Measurements from ENCODE around the gene ARL2.
"Not testable (repeated sequence)": the region's sequence is repeated elsewhere in the genome, so short reads cannot be mapped to it uniquely, and the experiment has no call there.

The ARL2 gene

GRCh38 chr11:65023502-65023901 is 9.5 kb downstream of the ARL2 start:
- peaks cover 16% of the 10 kb centered on the region for H3K36me3 ChIP-seq (ENCODE audit: control insufficient read depth, insufficient read depth, low read length)
- H3K4me3 ChIP-seq (ENCODE audit: insufficient read depth, low read depth, low read length, poor library complexity, severe bottlenecking); H3K27me3 ChIP-seq (replicated peaks; ENCODE audit: control insufficient read depth, insufficient read depth, low read length, poor library complexity, severe bottlenecking); H3K9me3 ChIP-seq (ENCODE audit: control insufficient read depth, low read length); H3K27ac ChIP-seq (ENCODE audit: insufficient read depth, low read length, poor library complexity, severe bottlenecking); H3K4me1 ChIP-seq (ENCODE audit: control insufficient read depth, insufficient read depth, low read length, poor library complexity, severe bottlenecking); DNase-seq: not testable (repeated sequence)

DNA sequence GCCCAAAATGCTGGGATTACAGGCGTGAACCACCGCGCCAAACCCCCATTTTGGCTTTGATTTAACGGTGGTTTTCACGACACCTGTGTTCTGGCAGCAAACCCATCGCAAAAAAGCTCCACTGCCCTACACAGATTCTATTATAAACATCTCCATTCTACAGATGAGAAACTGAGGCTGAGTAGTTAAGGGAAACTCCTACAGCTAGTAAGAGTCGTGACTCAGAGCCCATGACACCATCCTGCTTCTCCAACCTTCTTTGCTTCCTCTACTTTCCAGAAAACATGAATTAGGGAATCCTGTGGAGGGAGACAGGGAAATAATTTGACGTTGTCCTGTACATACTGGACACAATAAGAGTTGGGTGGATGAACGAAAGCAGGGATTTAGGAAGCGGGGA is 12.8 kb downstream of the ARL2 start:
- Histone ChIP-seq H3K27me3 (replicated peaks; ENCODE audit: control insufficient read depth, insufficient read depth, low read length, poor library complexity, severe bottlenecking) (no peaks in the 10 kb centered on the region), H3K9me3 (ENCODE audit: control insufficient read depth, low read length) (no peaks in the 10 kb centered on the region), H3K4me3 (ENCODE audit: insufficient read depth, low read depth, low read length, poor library complexity, severe bottlenecking) (no peak overlapping the region), H3K27ac (ENCODE audit: insufficient read depth, low read length, poor library complexity, severe bottlenecking) (peak overlapping the region; percentile 47), H3K4me1 (ENCODE audit: control insufficient read depth, insufficient read depth, low read length, poor library complexity, severe bottlenecking) (no peaks in the 10 kb centered on the region), H3K36me3 (ENCODE audit: control insufficient read depth, insufficient read depth, low read length) (peaks cover 3% of the 10 kb centered on the region)
- DNase-seq = no peak

DNA sequence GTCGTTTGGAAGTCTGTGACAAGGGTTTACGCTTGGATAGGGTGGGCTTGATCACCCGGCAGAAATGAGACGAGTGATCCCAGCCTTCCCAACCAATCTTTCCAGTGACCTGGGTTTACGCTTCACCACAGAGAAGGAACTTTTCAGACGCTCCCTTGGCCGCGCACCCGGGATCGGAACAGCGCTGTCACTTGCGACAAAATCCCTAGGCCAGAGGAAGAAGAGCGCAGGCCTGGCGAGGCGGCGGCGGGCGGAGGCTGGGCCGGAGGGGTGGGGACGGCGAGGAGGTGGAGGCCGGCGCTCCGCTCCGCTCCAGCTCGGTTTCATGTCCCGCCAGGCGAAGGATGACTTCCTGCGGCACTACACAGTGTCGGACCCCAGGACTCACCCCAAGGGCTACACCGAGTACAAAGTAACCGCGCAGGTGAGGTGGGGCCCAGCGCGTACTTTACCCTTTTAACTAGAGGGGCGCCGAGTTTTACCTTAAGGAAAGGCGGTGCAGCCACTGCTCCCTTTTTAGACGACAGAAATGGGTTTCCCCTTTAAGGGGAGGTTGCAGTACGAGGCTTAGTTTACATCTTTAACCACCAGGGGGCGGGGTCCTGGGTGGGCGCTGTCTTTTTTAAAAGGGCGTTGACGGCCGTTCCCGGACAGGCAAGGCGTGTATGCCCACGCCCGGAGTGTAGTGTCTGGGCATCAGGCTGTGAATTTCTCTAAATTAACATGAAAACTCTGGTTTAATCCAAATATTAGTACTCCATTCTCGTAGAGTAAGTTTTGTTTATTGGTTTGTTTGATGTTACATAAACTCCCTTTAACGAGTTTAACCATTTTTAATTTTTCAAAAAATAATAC is 13.5 kb downstream of the ARL2 start, which contains the start of gene SNX15:
Gene SNX15, plus strand, starts transcription at position 227 of the 855 bp plus-strand sequence. Its CDS starts 99 bp downstream, at position 326.
- no peaks in the 10 kb centered on the region for H3K4me1 ChIP-seq (ENCODE audit: control insufficient read depth, insufficient read depth, low read length, poor library complexity, severe bottlenecking)
- H3K36me3 ChIP-seq (ENCODE audit: control insufficient read depth, insufficient read depth, low read length) = peaks cover 2% of the 10 kb centered on the region
- H3K27me3 ChIP-seq (replicated peaks; ENCODE audit: control insufficient read depth, insufficient read depth, low read length, poor library complexity, severe bottlenecking) = no peaks in the 10 kb centered on the region
- H3K9me3 ChIP-seq (ENCODE audit: control insufficient read depth, low read length) = no peaks in the 10 kb centered on the region
- H3K27ac ChIP-seq (ENCODE audit: insufficient read depth, low read length, poor library complexity, severe bottlenecking) = peak within 1 kb of the TSS; percentile 47
- peak within 1 kb of the TSS; percentile 29 for H3K4me3 ChIP-seq (ENCODE audit: insufficient read depth, low read depth, low read length, poor library complexity, severe bottlenecking)
- DNase-seq = peak; percentile 83 to 88 (median 85)

GRCh38 chr11:65032216-65032615 is 18.3 kb downstream of the ARL2 start:
- no peak for DNase-seq
- Histone ChIP-seq H3K4me3 (ENCODE audit: insufficient read depth, low read depth, low read length, poor library complexity, severe bottlenecking) (no peak overlapping the region), H3K36me3 (ENCODE audit: control insufficient read depth, insufficient read depth, low read length) (peaks cover 31% of the 10 kb centered on the region), H3K27me3 (replicated peaks; ENCODE audit: control insufficient read depth, insufficient read depth, low read length, poor library complexity, severe bottlenecking) (no peaks in the 10 kb centered on the region), H3K4me1 (ENCODE audit: control insufficient read depth, insufficient read depth, low read length, poor library complexity, severe bottlenecking) (no peaks in the 10 kb centered on the region), H3K9me3 (ENCODE audit: control insufficient read depth, low read length) (no peaks in the 10 kb centered on the region), H3K27ac (ENCODE audit: insufficient read depth, low read length, poor library complexity, severe bottlenecking) (no peak overlapping the region)

- peaks cover 40% of the 10 kb centered on the region for H3K36me3 ChIP-seq (ENCODE audit: control insufficient read depth, insufficient read depth, low read length)
Measured at GRCh38 chr11:65034423-65034822, 20.5 kb downstream of the ARL2 start.

GRCh38 chr11:65035579-65035978 is 21.6 kb downstream of the ARL2 start:
- Histone ChIP-seq H3K36me3 (ENCODE audit: control insufficient read depth, insufficient read depth, low read length) (peaks cover 40% of the 10 kb centered on the region), H3K4me3 (ENCODE audit: insufficient read depth, low read depth, low read length, poor library complexity, severe bottlenecking) (no peak overlapping the region), H3K4me1 (ENCODE audit: control insufficient read depth, insufficient read depth, low read length, poor library complexity, severe bottlenecking) (no peaks in the 10 kb centered on the region), H3K27ac (ENCODE audit: insufficient read depth, low read length, poor library complexity, severe bottlenecking) (no peak overlapping the region), H3K9me3 (ENCODE audit: control insufficient read depth, low read length) (no peaks in the 10 kb centered on the region), H3K27me3 (replicated peaks; ENCODE audit: control insufficient read depth, insufficient read depth, low read length, poor library complexity, severe bottlenecking) (no peaks in the 10 kb centered on the region)
- no peak for DNase-seq

More at GRCh38 chr11:65034423-65034822, 20.5 kb downstream of the ARL2 start:
- no peaks in the 10 kb centered on the region for H3K9me3 ChIP-seq (ENCODE audit: control insufficient read depth, low read length)
- no peak overlapping the region for H3K27ac ChIP-seq (ENCODE audit: insufficient read depth, low read length, poor library complexity, severe bottlenecking)
- H3K4me3 ChIP-seq (ENCODE audit: insufficient read depth, low read depth, low read length, poor library complexity, severe bottlenecking) = no peak overlapping the region
- DNase-seq = no peak
- no peaks in the 10 kb centered on the region for H3K4me1 ChIP-seq (ENCODE audit: control insufficient read depth, insufficient read depth, low read length, poor library complexity, severe bottlenecking)
- H3K27me3 ChIP-seq (replicated peaks; ENCODE audit: control insufficient read depth, insufficient read depth, low read length, poor library complexity, severe bottlenecking) = no peaks in the 10 kb centered on the region

- H3K36me3 ChIP-seq (ENCODE audit: control insufficient read depth, insufficient read depth, low read length) = peaks cover 40% of the 10 kb centered on the region
- no peaks in the 10 kb centered on the region for H3K27me3 ChIP-seq (replicated peaks; ENCODE audit: control insufficient read depth, insufficient read depth, low read length, poor library complexity, severe bottlenecking)
- H3K27ac ChIP-seq (ENCODE audit: insufficient read depth, low read length, poor library complexity, severe bottlenecking) = no peak overlapping the region
- no peak overlapping the region for H3K4me3 ChIP-seq (ENCODE audit: insufficient read depth, low read depth, low read length, poor library complexity, severe bottlenecking)
- no peak for DNase-seq
- peaks cover 3% of the 10 kb centered on the region for H3K4me1 ChIP-seq (ENCODE audit: control insufficient read depth, insufficient read depth, low read length, poor library complexity, severe bottlenecking)
- no peaks in the 10 kb centered on the region for H3K9me3 ChIP-seq (ENCODE audit: control insufficient read depth, low read length)
Measured at GRCh38 chr11:65036931-65037330, 23.0 kb downstream of the ARL2 start.

- DNase-seq = no peak
- Histone ChIP-seq H3K9me3 (ENCODE audit: control insufficient read depth, low read length) (no peaks in the 10 kb centered on the region), H3K4me1 (ENCODE audit: control insufficient read depth, insufficient read depth, low read length, poor library complexity, severe bottlenecking) (peaks cover 3% of the 10 kb centered on the region), H3K27me3 (replicated peaks; ENCODE audit: control insufficient read depth, insufficient read depth, low read length, poor library complexity, severe bottlenecking) (no peaks in the 10 kb centered on the region), H3K36me3 (ENCODE audit: control insufficient read depth, insufficient read depth, low read length) (peaks cover 29% of the 10 kb centered on the region), H3K27ac (ENCODE audit: insufficient read depth, low read length, poor library complexity, severe bottlenecking) (peak overlapping the region; percentile 74), H3K4me3 (ENCODE audit: insufficient read depth, low read depth, low read length, poor library complexity, severe bottlenecking) (peak overlapping the region; percentile 62)
Measured at GRCh38 chr11:65040520-65040846, 26.5 kb downstream of the ARL2 start.

DNA sequence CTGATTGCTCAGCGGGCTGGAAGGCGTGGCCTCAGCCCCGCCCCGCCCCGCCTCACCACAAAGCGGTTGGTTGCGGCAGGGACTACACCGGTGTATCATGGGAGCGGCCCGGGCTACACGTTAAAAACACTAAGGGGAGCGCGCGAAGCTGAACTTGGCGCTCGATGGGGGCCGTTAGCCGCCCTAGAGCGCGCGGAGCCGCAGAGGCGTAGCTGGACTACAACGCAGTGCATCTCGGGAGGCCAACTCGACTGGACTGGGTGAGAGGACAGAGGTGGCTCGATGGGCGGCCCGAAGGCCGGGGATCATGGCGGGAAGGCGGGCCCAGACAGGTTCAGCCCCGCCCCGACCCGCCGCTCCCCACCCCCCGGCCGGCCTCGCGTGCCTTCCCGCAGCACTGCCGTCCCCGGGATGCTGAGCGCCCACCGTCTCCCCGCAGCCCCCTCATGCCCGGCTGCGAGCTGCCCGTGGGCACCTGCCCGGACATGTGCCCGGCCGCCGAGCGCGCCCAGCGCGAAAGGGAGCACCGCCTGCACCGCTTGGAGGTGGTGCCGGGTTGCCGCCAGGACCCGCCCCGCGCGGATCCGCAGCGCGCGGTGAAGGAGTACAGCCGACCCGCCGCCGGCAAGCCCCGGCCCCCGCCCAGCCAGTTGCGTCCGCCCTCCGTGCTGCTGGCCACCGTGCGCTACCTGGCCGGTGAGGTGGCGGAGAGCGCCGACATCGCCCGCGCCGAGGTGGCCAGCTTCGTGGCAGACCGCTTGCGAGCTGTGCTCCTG is 27.1 kb downstream of the ARL2 start, which contains the start of gene SAC3D1:
Gene SAC3D1, plus strand, starts transcription at position 364 of the 776 bp plus-strand sequence. Its CDS starts 83 bp downstream, at position 447.
- Histone ChIP-seq H3K36me3 (ENCODE audit: control insufficient read depth, insufficient read depth, low read length) (peaks cover 26% of the 10 kb centered on the region), H3K9me3 (ENCODE audit: control insufficient read depth, low read length) (no peaks in the 10 kb centered on the region), H3K27me3 (replicated peaks; ENCODE audit: control insufficient read depth, insufficient read depth, low read length, poor library complexity, severe bottlenecking) (no peaks in the 10 kb centered on the region), H3K4me1 (ENCODE audit: control insufficient read depth, insufficient read depth, low read length, poor library complexity, severe bottlenecking) (peaks cover 3% of the 10 kb centered on the region), H3K27ac (ENCODE audit: insufficient read depth, low read length, poor library complexity, severe bottlenecking) (peak within 1 kb of the TSS; percentile 74), H3K4me3 (ENCODE audit: insufficient read depth, low read depth, low read length, poor library complexity, severe bottlenecking) (peak within 1 kb of the TSS; percentile 62)
- DNase-seq = peak; percentile 79 to 82 (median 79)

DNA sequence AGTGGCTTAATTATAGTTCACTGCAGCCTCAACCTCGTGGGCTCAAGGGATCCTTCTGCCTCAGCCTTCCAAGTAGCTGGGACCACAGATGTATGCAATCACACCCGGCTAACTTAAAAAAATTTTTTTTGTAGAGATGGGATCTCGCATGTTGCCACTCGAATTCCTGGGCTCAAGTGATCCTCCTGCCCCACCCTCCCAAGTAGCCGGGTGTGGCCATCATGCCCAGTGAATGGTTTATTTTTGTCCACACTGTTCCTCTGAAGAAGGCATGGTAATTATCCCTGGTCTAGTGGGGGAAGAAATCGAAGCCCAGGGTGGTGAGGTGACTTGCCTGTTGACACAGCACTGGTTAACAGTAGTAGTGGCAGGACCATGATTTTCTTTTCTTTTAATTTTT is 28.9 kb downstream of the ARL2 start:
- Histone ChIP-seq H3K4me1 (ENCODE audit: control insufficient read depth, insufficient read depth, low read length, poor library complexity, severe bottlenecking) (peaks cover 3% of the 10 kb centered on the region), H3K36me3 (ENCODE audit: control insufficient read depth, insufficient read depth, low read length) (peaks cover 17% of the 10 kb centered on the region), H3K27me3 (replicated peaks; ENCODE audit: control insufficient read depth, insufficient read depth, low read length, poor library complexity, severe bottlenecking) (no peaks in the 10 kb centered on the region), H3K4me3 (ENCODE audit: insufficient read depth, low read depth, low read length, poor library complexity, severe bottlenecking) (no peak overlapping the region), H3K9me3 (ENCODE audit: control insufficient read depth, low read length) (no peaks in the 10 kb centered on the region), H3K27ac (ENCODE audit: insufficient read depth, low read length, poor library complexity, severe bottlenecking) (no peak overlapping the region)
- DNase-seq = no peak

Measured in effector memory CD4-positive, alpha-beta T cell (primary cell).